Stomach (tissue), 9 donors: Measurements from ENCODE around the gene NELFCD. TPM values are rescaled to one million over a fixed set of nuclear protein-coding genes. Genes with fewer than 3 reads are reported as not detected.
"Not testable (repeated sequence)": the region's sequence is repeated elsewhere in the genome, so short reads cannot be mapped to it uniquely, and the experiment has no call there.

ENCODE experiments used
- DNase-seq, 2 donors: peaks; one replicate each; pipeline versions ENCODE4 v3.0.0 to v3.0.0-alpha.2; 2013 to 2019
- H3K27ac ChIP-seq, 5 donors: fragments of 200-600 bp in 4 of 5; sonication (generic) in 4 of 5; one replicate each; pipeline ENCODE4 v1.5.1; 2013 to 2019; ENCODE audit warnings: mild to moderate bottlenecking in 1 of 5, moderate library complexity in 1 of 5
- H3K27me3 ChIP-seq, 3 donors: fragments of 200-600 bp; sonication (generic); one replicate each; pipeline ENCODE4 v1.5.1; 2017 to 2019; ENCODE audit warnings: mixed run types in 1 of 3
- H3K36me3 ChIP-seq, 4 donors: fragments of 200-600 bp; sonication (generic); 1 replicate in 3 of 4; 2 replicates in 1 of 4; pipeline ENCODE4 v1.5.1; 2016 to 2019
- H3K4me1 ChIP-seq, 4 donors: fragments of 200-600 bp; sonication (generic); one replicate each; pipeline ENCODE4 v1.5.1; 2016 to 2019
- H3K4me3 ChIP-seq, 4 donors: fragments of 200-600 bp; sonication (generic) in 3 of 4; one replicate each; pipeline ENCODE4 v1.5.1; 2016 to 2019; ENCODE audit warnings: mild to moderate bottlenecking in 1 of 4
- H3K9me3 ChIP-seq, 4 donors: fragments of 200-600 bp; sonication (generic); one replicate each; pipeline ENCODE4 v1.5.1; 2016 to 2019
- EP300 ChIP-seq: sonication (generic); formaldehyde crosslinking; IDR thresholded peaks from one replicate; pipeline ENCODE4 v1.6.1; 2017; ENCODE audit warnings: antibody characterized with exemption
- POLR2A ChIP-seq, 4 donors: fragments of 450-650 bp; IDR thresholded peaks; one replicate each; pipeline ENCODE4 v1.6.1; 2016; ENCODE audit warnings: antibody characterized with exemption in 4 of 4, control low read depth in 2 of 4, mild to moderate bottlenecking in 1 of 4, moderate library complexity in 1 of 4
- POLR2AphosphoS5 ChIP-seq, 3 donors: sonication (generic); formaldehyde crosslinking; IDR thresholded peaks; one replicate each; pipeline ENCODE4 v1.6.1; 2016; ENCODE audit warnings: antibody characterized with exemption in 3 of 3
- WGBS, 5 donors: extraction: QIAGEN DNeasy Blood & Tissue Kit in 3 of 5; methylation state at CpG; one replicate each; pipeline versions ENCODE4 v1.1.5 to v1.1.7; 2013 to 2018; 5-methylcytosine and 5-hydroxymethylcytosine counted together
- intact Hi-C: fragments of 100-400 bp; cut with DNase I; formaldehyde crosslinking; loops from one replicate; pipeline ENCODE4 v1.15.1; 2023; ENCODE audit warnings: low total_unique reads
- polyA plus RNA-seq, 3 donors: library from polyadenylated mRNA; stranded (reverse); fragments of 200-250 nt; gene quantifications; one replicate each; pipeline ENCODE4 v1.2.3, GENCODE V29; 2013
- total RNA-seq, 5 donors: library from RNA; depleted of rRNA; stranded (reverse); fragments of >200 nt; gene quantifications; one replicate each; pipeline versions ENCODE4 v1.1.0 to v1.2.3, GENCODE V29; 2014 to 2016
- TF ChIP-seq, protein P1 (sequence below), 7 experiments: fragments of 450-650 bp in 4 of 7; fragments of 200-600 bp in 3 of 7; sonication (generic) in 3 of 7; IDR thresholded peaks; one replicate each; pipeline ENCODE4 v1.5.1; 2016 to 2019; ENCODE audit warnings: antibody characterized with exemption in 7 of 7, control low read depth in 2 of 7, mild to moderate bottlenecking in 1 of 7
- donor health status: healthy with polysubstance abuse.
- donor health status: Bipolar disorder and iron deficiency.
- donor health status: healthy.

The NELFCD gene
- total and polyA plus RNA-seq, 8 donors, result 20.9 to 59.5 (median 41.2) TPM

GRCh38 chr20:58959652-58960051 is 21.4 kb upstream of the NELFCD start:
- DNase-seq, result no peak
- Histone ChIP-seq H3K4me1 (no peaks in the 10 kb centered on the region), H3K27me3 (no peaks in the 10 kb centered on the region), H3K27ac (no peak overlapping the region), H3K4me3 (no peak overlapping the region), H3K9me3 (no peaks in the 10 kb centered on the region), H3K36me3 (no peaks in the 10 kb centered on the region)
- intact Hi-C loops, result no loop called here
- WGBS, 5 donors, result 70 to 81% (median 72%) methylated on average over 6 of the region's 6 CpGs
- TF ChIP-seq, protein P1, sequence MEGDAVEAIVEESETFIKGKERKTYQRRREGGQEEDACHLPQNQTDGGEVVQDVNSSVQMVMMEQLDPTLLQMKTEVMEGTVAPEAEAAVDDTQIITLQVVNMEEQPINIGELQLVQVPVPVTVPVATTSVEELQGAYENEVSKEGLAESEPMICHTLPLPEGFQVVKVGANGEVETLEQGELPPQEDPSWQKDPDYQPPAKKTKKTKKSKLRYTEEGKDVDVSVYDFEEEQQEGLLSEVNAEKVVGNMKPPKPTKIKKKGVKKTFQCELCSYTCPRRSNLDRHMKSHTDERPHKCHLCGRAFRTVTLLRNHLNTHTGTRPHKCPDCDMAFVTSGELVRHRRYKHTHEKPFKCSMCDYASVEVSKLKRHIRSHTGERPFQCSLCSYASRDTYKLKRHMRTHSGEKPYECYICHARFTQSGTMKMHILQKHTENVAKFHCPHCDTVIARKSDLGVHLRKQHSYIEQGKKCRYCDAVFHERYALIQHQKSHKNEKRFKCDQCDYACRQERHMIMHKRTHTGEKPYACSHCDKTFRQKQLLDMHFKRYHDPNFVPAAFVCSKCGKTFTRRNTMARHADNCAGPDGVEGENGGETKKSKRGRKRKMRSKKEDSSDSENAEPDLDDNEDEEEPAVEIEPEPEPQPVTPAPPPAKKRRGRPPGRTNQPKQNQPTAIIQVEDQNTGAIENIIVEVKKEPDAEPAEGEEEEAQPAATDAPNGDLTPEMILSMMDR (IDR thresholded peaks at IDR 0.05), result no peak

- no peaks in the 10 kb centered on the region for H3K36me3 ChIP-seq
- DNase-seq, result no peak
- H3K27me3 ChIP-seq, result peaks cover 0 to 2% (median 0%) of the 10 kb centered on the region in 3 donors
- no peaks in the 10 kb centered on the region for H3K4me1 ChIP-seq
- intact Hi-C loops, result no loop called here
- no peak overlapping the region for H3K4me3 ChIP-seq
- 51 to 75% (median 71%) methylated on average over 8 of the region's 8 CpGs for WGBS, 5 donors
- TF ChIP-seq, protein P1 (IDR thresholded peaks at IDR 0.05), result no peak
- no peak for TF ChIP-seq POLR2A (IDR thresholded peaks at IDR 0.05)
- no peak for TF ChIP-seq EP300
- no peak for TF ChIP-seq POLR2AphosphoS5 (IDR thresholded peaks at IDR 0.05)
- no peaks in the 10 kb centered on the region for H3K9me3 ChIP-seq
- no peak overlapping the region for H3K27ac ChIP-seq
Measured at GRCh38 chr20:58963060-58963584, 17.9 kb upstream of the NELFCD start.

DNA sequence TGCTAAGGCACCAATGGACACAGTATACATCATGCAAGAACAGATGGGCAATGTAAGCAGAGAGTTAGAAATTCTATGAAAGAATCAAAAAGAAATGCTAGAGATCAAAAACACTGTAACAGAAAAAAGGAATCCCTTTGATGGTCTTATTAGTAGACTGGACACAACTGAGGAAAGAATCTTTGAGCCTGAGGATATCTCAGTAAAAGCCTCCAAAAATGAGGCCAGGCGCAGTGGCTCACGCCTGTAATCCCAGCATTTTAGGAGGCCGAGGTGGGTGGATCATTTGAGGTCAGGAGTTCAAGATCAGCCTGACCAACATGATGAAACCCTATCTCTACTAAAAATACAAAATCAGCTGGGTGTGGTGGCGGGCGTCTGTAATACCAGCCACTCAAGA is 17.1 kb upstream of the NELFCD start:
- intact Hi-C loops, H3K4me1 ChIP-seq, H3K27ac ChIP-seq, H3K27me3 ChIP-seq, H3K36me3 ChIP-seq, H3K9me3 ChIP-seq, DNase-seq, H3K4me3 ChIP-seq: not testable (repeated sequence)
- WGBS, 5 donors, result 84 to 93% (median 88%) methylated on average over 5 of the region's 5 CpGs

DNA sequence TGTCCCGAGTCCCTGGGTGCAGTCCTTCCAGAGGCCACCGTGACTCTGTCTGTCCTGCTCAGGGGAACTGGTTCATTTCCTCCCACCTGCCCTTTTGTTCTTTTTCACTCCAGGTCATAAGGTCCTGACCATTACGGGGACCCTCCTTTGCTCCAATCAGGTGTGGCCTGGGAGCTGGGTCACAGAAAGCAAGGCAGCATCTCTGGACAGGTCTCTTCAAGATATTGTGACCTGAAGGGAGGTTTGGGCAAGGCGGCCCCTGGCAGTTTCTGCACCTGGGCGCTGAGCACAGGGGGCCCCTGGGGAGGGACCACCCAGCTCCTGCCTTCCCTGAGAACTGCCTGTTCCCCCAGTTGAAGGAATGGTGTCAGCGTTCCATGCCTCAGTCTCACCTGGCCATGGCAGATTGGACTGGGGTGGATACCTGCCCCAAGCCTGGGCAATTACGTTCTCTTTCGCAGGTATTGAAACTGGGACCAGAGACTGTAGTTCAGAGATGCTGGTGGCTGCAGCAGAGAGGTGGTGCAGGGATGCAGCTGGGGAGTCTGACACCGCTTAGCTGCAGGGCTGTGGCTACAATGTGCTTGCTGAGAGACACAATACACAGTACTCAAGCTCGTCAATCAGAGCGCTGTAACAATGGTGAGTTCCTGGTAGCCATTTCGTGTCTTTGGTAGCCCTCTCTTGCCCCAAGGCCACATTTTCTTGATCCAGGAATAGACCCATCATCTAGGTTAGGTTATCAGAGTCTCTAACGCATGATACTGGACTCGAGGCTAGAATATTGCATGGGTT is 15.6 kb upstream of the NELFCD start:
- Histone ChIP-seq H3K36me3 (no peaks in the 10 kb centered on the region), H3K27ac (no peak overlapping the region), H3K4me3 (no peak overlapping the region), H3K4me1 (no peaks in the 10 kb centered on the region), H3K9me3 (peaks cover 0 to 5% (median 2%) of the 10 kb centered on the region in 4 donors), H3K27me3 (peaks cover 0 to 2% (median 0%) of the 10 kb centered on the region in 3 donors)
- DNase-seq, result no peak
- WGBS, 5 donors, result 67 to 79% (median 68%) methylated on average over 11 to 14 of the region's 14 CpGs
- intact Hi-C loops, result no loop called here
- TF ChIP-seq, protein P1 (IDR thresholded peaks at IDR 0.05), result no peak
- TF ChIP-seq POLR2AphosphoS5 (IDR thresholded peaks at IDR 0.05) (no peak), EP300 (no peak), POLR2A (IDR thresholded peaks at IDR 0.05) (no peak)
